H1 (cell line): ENCODE measurements around the gene PRSS50. TPM values are rescaled to one million over a fixed set of nuclear protein-coding genes. Genes with fewer than 3 reads are reported as not detected.

Experiments used
- CTCF ChIA-PET: fragments of 300-600 bp; sonication (Branson Sonifier 250); formaldehyde crosslinking; loops from one replicate; lab custom pipeline; 2021; ENCODE audit not compliant: partially characterized antibody; lab: Charles Lee
- POLR2A ChIA-PET: fragments of 300-600 bp; sonication (Branson Sonifier 250); formaldehyde crosslinking; loops from one replicate; lab custom pipeline; 2021; ENCODE audit warnings: inconsistent platforms; ENCODE audit not compliant: partially characterized antibody; lab: Charles Lee
- DNase-seq, 2 experiments: peaks; one replicate each; pipeline versions ENCODE4 v3.0.0 to v3.0.0-alpha.2; 2010 to 2022; ENCODE audit warnings: low spot score in 2 of 2, low read depth in 1 of 2, mixed read lengths in 1 of 2
- FAIRE-seq: peaks from 2 replicates; lab custom pipeline; 2011; peaks lifted over from hg19 to GRCh38; lab: Jason Lieb, UNC
- H2AFZ ChIP-seq: 2 replicates; pipeline ENCODE4 v1.8.1; 2012; ENCODE audit warnings: low read length, inconsistent platforms
- H2AK5ac ChIP-seq: 2 replicates; pipeline ENCODE4 v1.6.1; 2013; ENCODE audit warnings: low read depth, low read length
- H2BK120ac ChIP-seq: replicated peaks from 2 replicates; pipeline ENCODE3; 2013; ENCODE audit warnings: low read depth, low read length, inconsistent platforms
- H2BK12ac ChIP-seq: 2 replicates; pipeline ENCODE4 v1.6.1; 2013; ENCODE audit warnings: low read depth, low read length
- H2BK15ac ChIP-seq: 2 replicates; pipeline ENCODE4 v1.6.1; 2013; ENCODE audit warnings: low read length
- H2BK20ac ChIP-seq: 2 replicates; pipeline ENCODE4 v1.6.1; 2013; ENCODE audit warnings: low read length
- H2BK5ac ChIP-seq: 2 replicates; pipeline ENCODE4 v1.6.1; 2013; ENCODE audit warnings: low read depth, low read length
- H3K14ac ChIP-seq: 2 replicates; pipeline ENCODE4 v1.6.1; 2013; ENCODE audit warnings: inconsistent platforms; ENCODE audit not compliant: insufficient read length
- H3K18ac ChIP-seq: 2 replicates; pipeline ENCODE4 v1.6.1; 2013; ENCODE audit warnings: low read length; ENCODE audit errors: extremely low read depth
- H3K23ac ChIP-seq: 2 replicates; pipeline ENCODE4 v1.6.1; 2013; ENCODE audit warnings: inconsistent platforms; ENCODE audit not compliant: insufficient read length
- H3K23me2 ChIP-seq: 2 replicates; pipeline ENCODE4 v1.6.1; 2013; ENCODE audit warnings: low read depth, low read length
- H3K27ac ChIP-seq: 2 replicates; pipeline ENCODE4 v1.6.1; 2011; ENCODE audit warnings: low read depth, low read length, inconsistent platforms
- H3K27me3 ChIP-seq, 4 experiments: replicated peaks in 1 of 4; 1 replicate in 1 of 4; 2 replicates in 3 of 4; pipeline versions ENCODE4 v1.6.1 to v1.8.1; 2011 to 2013; ENCODE audit warnings: low read length in 3 of 4, mild to moderate bottlenecking in 3 of 4, inconsistent platforms in 2 of 4, mixed read lengths in 2 of 4, moderate library complexity in 1 of 4; ENCODE audit not compliant: control insufficient read depth in 3 of 4, insufficient read depth in 3 of 4; ENCODE audit errors: extremely low read depth in 1 of 4
- H3K36me3 ChIP-seq, 4 experiments: 2 replicates each; pipeline versions ENCODE4 v1.6.1 to v1.8.1; 2011 to 2013; ENCODE audit warnings: mild to moderate bottlenecking in 4 of 4, low read length in 3 of 4, moderate library complexity in 2 of 4, control low read depth in 1 of 4, inconsistent platforms in 1 of 4; ENCODE audit not compliant: insufficient read depth in 4 of 4, control insufficient read depth in 2 of 4
- H3K4ac ChIP-seq: replicated peaks from 2 replicates; pipeline ENCODE3; 2013; ENCODE audit warnings: low read length, low read depth, mixed read lengths, inconsistent platforms; ENCODE audit not compliant: insufficient read length
- H3K4me1 ChIP-seq, 4 experiments: replicated peaks in 1 of 4; 1 replicate in 1 of 4; 2 replicates in 3 of 4; pipeline versions ENCODE4 v1.6.1 to v1.8.1; 2011 to 2013; ENCODE audit warnings: low read length in 3 of 4, inconsistent platforms in 2 of 4, mixed read lengths in 1 of 4; ENCODE audit not compliant: insufficient read depth in 4 of 4, control insufficient read depth in 3 of 4
- H3K4me2 ChIP-seq, 2 experiments: 2 replicates each; pipeline versions ENCODE4 v1.6.1 to v1.8.1; 2011 to 2013; ENCODE audit warnings: low read depth in 2 of 2, low read length in 2 of 2, control low read depth in 1 of 2, inconsistent platforms in 1 of 2, mild to moderate bottlenecking in 1 of 2; ENCODE audit not compliant: insufficient read depth in 1 of 2
- H3K4me3 ChIP-seq, 4 experiments: fragments of 200-600, 300-600 bp in 1 of 4; sonication (generic), shearing (Covaris generic), sonication (Bioruptor Twin) in 1 of 4; 2 replicates each; pipeline versions ENCODE4 v1.5.1 to v1.8.1; 2011 to 2016; ENCODE audit warnings: low read length in 4 of 4, low read depth in 3 of 4, control low read depth in 2 of 4, inconsistent platforms in 2 of 4, mild to moderate bottlenecking in 2 of 4, mixed read lengths in 1 of 4, moderate library complexity in 1 of 4; ENCODE audit not compliant: insufficient read depth in 2 of 4; ENCODE audit errors: extremely low read depth in 1 of 4
- H3K56ac ChIP-seq: replicated peaks from 2 replicates; pipeline ENCODE3; 2013; ENCODE audit warnings: low read depth, mild to moderate bottlenecking, mixed read lengths, low read length, inconsistent platforms; ENCODE audit not compliant: insufficient read length
- H3K79me1 ChIP-seq: 2 replicates; pipeline ENCODE4 v1.6.1; 2013; ENCODE audit warnings: low read depth, low read length, control low read depth
- H3K79me2 ChIP-seq, 2 experiments: 2 replicates each; pipeline versions ENCODE4 v1.6.1 to v1.8.1; 2012 to 2013; ENCODE audit warnings: low read length in 2 of 2, mild to moderate bottlenecking in 2 of 2, inconsistent platforms in 1 of 2; ENCODE audit not compliant: insufficient read depth in 2 of 2, control insufficient read depth in 1 of 2
- H3K9ac ChIP-seq, 4 experiments: replicated peaks in 1 of 4; 1 replicate in 1 of 4; 2 replicates in 3 of 4; pipeline versions ENCODE4 v1.6.1 to v1.8.1; 2011 to 2013; ENCODE audit warnings: low read depth in 3 of 4, low read length in 3 of 4, control low read depth in 2 of 4, mild to moderate bottlenecking in 2 of 4, moderate library complexity in 2 of 4, inconsistent platforms in 1 of 4; ENCODE audit errors: extremely low read depth in 1 of 4
- H3K9me3 ChIP-seq, 2 experiments: 2 replicates each; pipeline versions ENCODE4 v1.6.1 to v1.8.1; 2012 to 2013; ENCODE audit warnings: mild to moderate bottlenecking in 2 of 2, moderate library complexity in 2 of 2, control low read depth in 1 of 2, inconsistent platforms in 1 of 2, low read depth in 1 of 2, low read length in 1 of 2, mixed read lengths in 1 of 2; ENCODE audit not compliant: insufficient read depth in 2 of 2
- H4K20me1 ChIP-seq, 2 experiments: replicated peaks in 1 of 2; 2 replicates each; pipeline versions ENCODE3 to v1.8.1; 2011 to 2013; ENCODE audit warnings: inconsistent platforms in 2 of 2, low read length in 2 of 2, mild to moderate bottlenecking in 1 of 2; ENCODE audit not compliant: insufficient read depth in 2 of 2, control insufficient read depth in 1 of 2
- H4K5ac ChIP-seq: 2 replicates; pipeline ENCODE4 v1.6.1; 2013; ENCODE audit warnings: low read length, low read depth, mixed read lengths, inconsistent platforms; ENCODE audit not compliant: insufficient read length
- H4K8ac ChIP-seq: 2 replicates; pipeline ENCODE4 v1.8.0; 2013; ENCODE audit warnings: mild to moderate bottlenecking, moderate library complexity, low read length, inconsistent platforms; ENCODE audit not compliant: insufficient read depth; ENCODE audit errors: extremely low read depth
- H4K91ac ChIP-seq: replicated peaks from 2 replicates; pipeline ENCODE3; 2013; ENCODE audit warnings: low read length, mixed read lengths, inconsistent platforms; ENCODE audit not compliant: insufficient read length
- KDM1A ChIP-seq: fragments of 200-600, 300-600 bp; sonication (generic); IDR thresholded peaks from 2 replicates; pipeline ENCODE4 v1.7.1; 2016; ENCODE audit warnings: mild to moderate bottlenecking, low read length, borderline replicate concordance
- NRF1 ChIP-seq: IDR thresholded peaks from 2 replicates; pipeline ENCODE4 v1.6.1; 2011; ENCODE audit warnings: mild to moderate bottlenecking, low read depth, low read length, improper control_type of control experiment
- WGBS, 2 experiments: shearing (Covaris generic) in 1 of 2; methylation state at CpG; one replicate each; pipeline versions ENCODE4 v1.1.6 to v1.1.7; 2013 to 2015; ENCODE audit warnings: low lambda C conversion rate in 2 of 2, mixed read lengths in 2 of 2, inconsistent platforms in 1 of 2, low coverage in 1 of 2, missing lambda C conversion rate in 1 of 2; ENCODE audit not compliant: insufficient replicate concordance in 2 of 2, insufficient coverage in 1 of 2, insufficient read length in 1 of 2; ENCODE audit errors: extremely low coverage in 1 of 2, missing lambda C conversion rate in 1 of 2; 5-methylcytosine and 5-hydroxymethylcytosine counted together
- polyA plus RNA-seq, 7 experiments: library from polyadenylated mRNA; depleted of rRNA in 3 of 7; stranded (reverse) in 5 of 7; unstranded in 2 of 7; fragments of >200 nt in 5 of 7; fragments of 200-250 nt in 2 of 7; gene quantifications; 1 replicate in 5 of 7; 2 replicates in 1 of 7; 4 replicates in 1 of 7; pipeline versions ENCODE4 v1.2.1 to v1.2.3, GENCODE V29; 2011 to 2013; ENCODE audit warnings: missing spikeins in 2 of 7, mixed read lengths in 2 of 7
- total RNA-seq: library from RNA; stranded (reverse); fragmentation: NEBNext Ultra II Directional; extraction: Animal tissue kit (Norgen Biotek cat#: 25700); gene quantifications from 2 replicates; pipeline ENCODE4 v1.2.1, GENCODE V29; 2021

The PRSS50 gene
- total and polyA plus RNA-seq, 2 of the 8 experiments (the other 6 are each of a cell fraction or from before 2014, with no cell fraction given): 0.47 to 0.71 TPM

- H3K14ac ChIP-seq: no peak overlapping the region
- TF ChIP-seq KDM1A (peak; percentile 42; the same call in 1 of the 2 replicates), NRF1 (no peak)
- no peak overlapping the region for H3K18ac ChIP-seq
- no peak overlapping the region for H3K23ac ChIP-seq
- no peak overlapping the region for H3K9ac ChIP-seq
- ChIA-PET CTCF (interaction anchor here (0.9 to 6.4 kb wide), 11 partner anchors 14 to 277 kb away, joined by 3 to 59 read pairs (median 5); no protein-coding TSS in a partner anchor), POLR2A (no interaction called here)
- H3K56ac ChIP-seq: no peak overlapping the region
- H2BK20ac ChIP-seq: no peak overlapping the region
- H4K91ac ChIP-seq: no peak overlapping the region
- no peak overlapping the region for H3K27ac ChIP-seq
- no peak overlapping the region for H2AK5ac ChIP-seq
- no peak overlapping the region for H4K5ac ChIP-seq
- H3K23me2 ChIP-seq: no peaks in the 10 kb centered on the region
- no peak overlapping the region for H2BK120ac ChIP-seq
- H2BK5ac ChIP-seq: no peak overlapping the region
- no peak overlapping the region for H3K4me2 ChIP-seq
- H3K36me3 ChIP-seq: no peaks in the 10 kb centered on the region; a peak in 1 of 8 replicates
- no peak overlapping the region for H2BK12ac ChIP-seq
- H3K79me2 ChIP-seq: no peaks in the 10 kb centered on the region
- H4K20me1 ChIP-seq: no peaks in the 10 kb centered on the region
- H3K4me1 ChIP-seq: no peaks in the 10 kb centered on the region; a peak in 1 of 7 replicates
- no peaks in the 10 kb centered on the region; a peak in 1 of 7 replicates for H3K27me3 ChIP-seq
- H4K8ac ChIP-seq: no peak overlapping the region
- H2BK15ac ChIP-seq: no peak overlapping the region
- FAIRE-seq (no peak), DNase-seq (no peak)
- H3K9me3 ChIP-seq: no peaks in the 10 kb centered on the region; a peak in 1 of 4 replicates
- H3K4ac ChIP-seq: no peak overlapping the region
- 96% methylated on average over 2 of the region's 2 CpGs; no CpG with 5 or more reads in 1 of the 2 experiments for WGBS, 2 experiments
- no peak overlapping the region for H2AFZ ChIP-seq
- no peaks in the 10 kb centered on the region for H3K79me1 ChIP-seq
- no peak overlapping the region for H3K4me3 ChIP-seq
Measured at GRCh38 chr3:46721009-46721408, 3.3 kb upstream of the PRSS50 start.
